C1 segment of cervical spinal cord (tissue), 14 donors: Measurements from ENCODE around the gene CCNQ.

Source experiments
- DNase-seq, 14 donors: peaks; one replicate each; lab custom pipeline; 2025; lab: John Stamatoyannopoulos, UW

The CCNQ gene

GRCh38 chrX:153598541-153599191 is at the start of gene CCNQ:
TSS of gene CCNQ (minus strand) at chrX:153599139. CDS start at chrX:153599073, 66 bp downstream.
- no peak for DNase-seq

DNA sequence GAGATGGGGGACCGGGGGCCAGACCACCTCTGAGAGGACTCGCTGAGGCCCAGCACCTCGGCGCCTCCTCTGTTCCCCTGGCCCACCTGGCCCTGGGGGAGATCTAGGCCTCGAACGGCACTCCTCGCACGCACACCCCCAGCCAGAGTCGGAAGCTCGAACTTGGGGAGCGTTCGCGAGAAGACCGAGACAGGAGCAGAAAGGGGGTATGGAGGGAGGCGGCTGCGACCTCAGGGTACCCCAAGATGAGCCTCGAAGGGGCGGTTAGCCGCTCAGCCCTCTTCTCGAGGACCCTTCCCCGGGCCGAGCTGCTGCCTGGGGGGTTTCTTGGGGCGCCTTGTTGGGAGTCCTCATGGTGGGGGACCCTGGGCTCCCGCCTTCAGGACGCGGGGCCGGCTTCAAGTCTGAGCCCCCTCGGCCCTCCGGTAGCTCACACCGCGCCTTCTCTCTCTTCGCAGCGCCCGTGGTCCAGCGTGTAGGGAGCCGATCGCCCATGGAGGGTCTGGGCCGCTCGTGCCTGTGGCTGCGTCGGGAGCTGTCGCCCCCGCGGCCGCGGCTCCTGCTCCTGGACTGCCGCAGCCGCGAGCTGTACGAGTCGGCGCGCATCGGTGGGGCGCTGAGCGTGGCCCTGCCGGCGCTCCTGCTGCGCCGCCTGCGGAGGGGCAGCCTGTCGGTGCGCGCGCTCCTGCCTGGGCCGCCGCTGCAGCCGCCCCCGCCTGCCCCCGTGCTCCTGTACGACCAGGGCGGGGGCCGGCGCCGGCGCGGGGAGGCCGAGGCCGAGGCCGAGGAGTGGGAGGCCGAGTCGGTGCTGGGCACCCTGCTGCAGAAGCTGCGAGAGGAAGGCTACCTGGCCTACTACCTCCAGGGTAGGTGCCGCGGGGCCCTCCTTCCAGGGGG is 48.8 kb upstream of the CCNQ start:
- DNase-seq, result no peak

DNA sequence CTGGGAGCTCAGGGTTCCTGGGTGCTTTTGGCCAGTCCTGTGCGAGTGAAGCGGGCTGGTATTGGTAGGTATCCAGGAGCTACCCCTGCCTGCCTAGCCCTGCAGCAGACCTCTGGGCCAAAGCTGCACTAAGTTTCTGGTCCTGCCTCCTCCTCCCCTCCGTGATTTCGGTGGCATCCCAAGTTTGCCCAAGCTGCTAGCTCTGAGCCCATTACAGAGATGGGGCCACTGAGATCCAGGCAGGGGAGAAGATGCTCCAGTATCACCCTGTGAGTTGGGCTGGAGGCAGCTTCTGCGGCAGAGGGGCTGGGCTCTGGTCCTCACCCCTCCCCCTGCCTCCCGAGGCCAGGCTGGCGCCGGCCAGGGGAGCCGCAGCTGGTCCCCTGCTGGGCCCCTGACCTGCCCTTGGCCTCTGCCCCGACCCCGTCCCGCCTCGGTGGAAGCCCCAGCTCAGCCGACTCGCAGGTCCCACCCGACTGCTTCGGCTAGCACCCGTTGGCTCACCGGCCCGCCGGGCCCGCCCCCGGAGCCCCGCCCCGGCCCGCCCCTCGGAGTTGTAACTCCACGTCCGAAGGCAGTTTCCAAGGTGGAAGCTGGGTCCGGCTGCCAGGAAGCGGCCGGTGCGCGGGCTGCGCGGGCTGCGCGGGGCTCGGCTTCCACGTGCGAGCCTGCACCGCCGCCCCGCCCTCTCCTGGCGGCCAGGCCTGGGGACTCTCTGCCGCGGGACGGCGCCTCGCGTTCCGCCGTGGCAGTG is 47.9 kb upstream of the CCNQ start, which contains the start of gene DUSP9:
Gene DUSP9, plus strand, starts transcription at position 584 of the 754 bp plus-strand sequence. CDS start 751 bp downstream, outside the sequence.
- DNase-seq, result no peak

DNA sequence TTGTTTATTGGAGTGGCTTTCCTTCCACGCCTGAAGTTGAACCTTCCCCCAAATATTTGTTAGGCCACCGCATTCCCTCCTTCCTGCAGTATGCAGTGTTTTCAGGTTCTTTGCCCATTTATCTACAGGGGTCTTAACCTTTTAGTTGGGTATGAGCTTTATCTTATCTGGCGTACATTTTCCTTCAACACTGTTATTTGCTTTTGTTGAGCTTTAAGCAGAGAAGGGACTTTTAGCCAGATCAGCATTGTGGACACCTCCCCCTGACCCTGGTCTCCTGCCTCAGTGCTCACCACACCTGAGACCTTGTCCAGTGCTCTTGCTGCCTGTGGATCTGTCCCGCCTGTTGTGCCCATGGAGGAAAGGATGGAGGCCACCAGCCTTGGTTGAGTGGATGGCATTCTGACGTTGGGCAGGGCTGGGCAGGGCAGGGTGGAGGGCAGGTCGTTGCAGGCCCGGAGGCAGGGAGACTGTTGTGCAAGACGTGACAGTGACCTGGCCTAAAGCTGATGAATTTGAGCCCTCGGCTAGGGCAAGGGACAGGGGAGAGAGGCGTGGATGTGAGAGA is 47.1 kb upstream of the CCNQ start:
- DNase-seq, result no peak

GRCh38 chrX:153645151-153645550 is 46.2 kb upstream of the CCNQ start:
- no peak for DNase-seq

GRCh38 chrX:153644356-153645125 is 45.6 kb upstream of the CCNQ start:
- no peak for DNase-seq

GRCh38 chrX:153643431-153644351 is 44.8 kb upstream of the CCNQ start:
- peak in 3 of 14 donors; percentile 5 to 20 (median 20) for DNase-seq

GRCh38 chrX:153642655-153643430 is 43.9 kb upstream of the CCNQ start:
- no peak for DNase-seq

- DNase-seq, result no peak
Observed at GRCh38 chrX:153642051-153642654, 43.2 kb upstream of the CCNQ start.

GRCh38 chrX:153641627-153642026 is 42.7 kb upstream of the CCNQ start:
- DNase-seq, result no peak

DNA sequence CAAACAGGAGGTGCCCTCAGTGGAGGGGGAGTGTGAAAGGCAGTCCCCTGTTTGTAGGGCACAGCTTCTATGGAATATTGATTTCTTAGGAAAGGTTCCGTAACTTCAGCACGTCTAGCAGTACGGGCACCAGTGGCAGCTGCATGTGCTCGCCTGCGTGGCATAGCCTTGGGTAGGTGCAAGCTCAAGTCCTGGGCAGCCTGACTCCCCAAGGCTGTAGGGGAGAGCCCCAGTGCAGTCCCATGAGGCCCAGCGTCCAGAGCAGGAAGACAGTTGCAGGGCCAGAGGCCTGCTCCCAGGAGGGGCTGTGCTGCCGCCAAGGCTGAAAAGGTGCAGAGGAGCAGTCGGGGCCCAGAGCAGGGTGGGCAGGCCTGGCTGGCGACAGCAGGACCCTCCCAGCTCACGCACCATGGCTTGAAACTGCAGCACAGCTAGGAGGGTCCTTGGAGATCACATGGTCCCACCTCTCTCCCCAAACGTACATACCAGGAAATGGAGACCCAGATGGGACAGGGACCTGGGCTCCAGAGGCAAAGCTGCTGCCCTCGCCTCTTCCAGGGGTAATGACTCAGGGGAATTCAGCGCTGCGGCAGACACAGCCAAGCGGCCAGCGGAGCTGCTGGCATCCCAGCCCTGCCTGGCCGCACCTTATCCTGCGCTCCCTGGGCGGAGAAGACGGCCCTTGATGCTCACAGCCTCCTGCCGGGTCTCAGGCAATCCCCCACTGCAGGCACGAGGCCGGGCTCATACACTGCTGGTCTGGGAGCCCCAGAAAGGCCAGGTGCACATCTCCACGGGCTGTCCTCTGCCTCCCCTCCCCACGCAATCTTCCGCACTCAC is 42.0 kb upstream of the CCNQ start:
- DNase-seq, result no peak

- no peak for DNase-seq
Observed at GRCh38 chrX:153640045-153640686, 41.2 kb upstream of the CCNQ start.

DNA sequence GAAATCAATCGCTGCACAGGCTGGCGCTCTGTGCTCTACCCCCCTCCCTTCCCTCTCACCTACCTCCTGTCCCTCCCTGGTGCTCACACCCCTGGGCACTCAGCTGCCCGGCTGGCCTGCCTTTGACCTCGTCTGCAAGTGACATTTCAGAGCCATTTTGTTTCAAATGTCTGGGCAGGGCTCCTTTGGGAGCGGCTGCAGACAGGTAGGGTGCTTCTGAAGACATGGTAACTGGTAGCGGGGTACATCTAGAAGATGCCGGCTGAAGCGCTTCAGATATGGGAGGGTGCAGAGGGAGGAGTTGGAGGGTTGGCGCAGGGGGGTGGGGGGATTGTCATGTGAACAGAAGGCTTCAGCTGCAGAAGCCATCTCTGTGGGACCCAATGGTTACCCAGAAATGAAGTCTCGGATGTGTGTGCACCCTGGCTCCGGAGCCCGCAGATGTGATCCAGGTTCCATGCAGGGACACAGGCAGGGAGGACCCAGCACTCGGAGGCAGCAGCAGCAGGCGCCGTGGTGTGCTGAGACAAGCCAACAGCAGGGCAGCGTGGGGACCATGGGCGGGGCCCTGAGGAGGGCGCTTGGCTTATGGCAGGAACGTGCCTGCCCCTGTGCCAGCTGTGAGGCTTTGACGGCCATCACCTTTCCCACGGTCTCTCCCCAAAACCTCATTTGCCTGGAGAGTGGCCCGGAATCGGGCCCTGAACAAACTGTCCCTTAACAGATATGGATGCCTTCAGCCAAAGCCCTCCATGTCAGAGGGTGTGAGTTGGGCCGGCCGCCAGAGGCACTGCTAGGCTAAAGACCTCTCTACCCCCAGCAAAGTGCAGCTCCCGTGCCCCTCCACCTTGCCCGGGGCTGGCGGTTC is 40.5 kb upstream of the CCNQ start:
- no peak for DNase-seq

DNA sequence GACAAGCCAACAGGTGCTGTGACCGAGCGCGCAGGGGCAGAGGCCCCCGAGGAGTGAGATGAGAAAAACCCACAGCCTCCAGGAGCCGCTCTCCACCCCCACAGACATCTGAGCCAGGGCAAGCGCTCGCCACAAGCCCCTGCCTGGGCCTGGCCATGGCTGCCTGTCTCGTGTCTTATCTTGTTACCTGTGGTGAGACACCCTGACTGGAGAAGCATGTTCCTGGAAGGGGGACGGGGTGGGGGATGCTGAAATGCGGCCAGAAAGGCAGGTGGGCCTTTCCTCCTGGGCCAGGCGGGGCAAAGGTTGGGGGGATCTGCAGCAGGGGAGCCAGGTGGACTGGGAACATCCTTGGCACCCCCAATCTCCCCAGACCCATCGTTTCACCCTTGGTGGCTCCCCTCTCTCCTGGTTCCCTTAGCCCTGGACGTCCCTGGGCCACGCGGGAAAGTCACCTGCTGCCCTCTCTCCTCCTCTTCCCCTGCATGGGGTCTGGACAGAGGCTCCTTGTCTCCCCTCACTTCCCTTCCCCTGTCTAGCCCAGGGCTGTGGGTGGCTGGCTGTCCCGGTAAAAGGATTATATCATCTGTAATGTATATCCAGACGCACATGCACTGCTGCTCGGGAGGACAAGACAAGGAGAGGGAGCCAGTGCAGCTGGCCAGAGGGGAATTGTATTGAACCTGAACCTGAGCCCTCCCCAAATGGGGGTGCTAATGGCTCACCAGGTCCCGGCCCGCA is 39.7 kb upstream of the CCNQ start:
- no peak for DNase-seq

GRCh38 chrX:153638041-153638371 is 39.1 kb upstream of the CCNQ start:
- no peak for DNase-seq
